ENCODE results near the gene ACOT8. TPM values are rescaled to one million over a fixed set of nuclear protein-coding genes. Genes with fewer than 3 reads are reported as not detected.

Gene ACOT8
- total RNA-seq, 1 experiment from 2014 or later = 38.1 TPM

- POLR2A ChIA-PET = interaction anchor here (0.7 to 1.5 kb wide), 2 partner anchors 39 to 93 kb away, joined by 4 read pairs; partner anchors contain the start of genes PCIF1 and ZSWIM1
- DNase-seq (ENCODE audit: low spot score) (no peak), ATAC-seq (no peak)
- Mint-ChIP-seq H3K9me3 (no peaks in the 10 kb centered on the region), H3K4me3 (no peak overlapping the region), H3K27me3 (ENCODE audit: low read depth) (no peaks in the 10 kb centered on the region), H3K4me1 (no peaks in the 10 kb centered on the region), H3K27ac (no peak overlapping the region), H3K36me3 (peaks cover 29% of the 10 kb centered on the region)
- TF ChIP-seq JUN (CRISPR knock-in tag; IDR thresholded peaks at IDR 0.05) (no peak), ZNF396 (CRISPR knock-in tag; IDR thresholded peaks at IDR 0.05; ENCODE audit: borderline replicate concordance) (no peak), CDX4 (CRISPR knock-in tag; IDR thresholded peaks at IDR 0.05; ENCODE audit: borderline replicate concordance) (no peak), GRHL2 (CRISPR knock-in tag; IDR thresholded peaks at IDR 0.05; ENCODE audit: insufficient replicate concordance, severe bottlenecking) (no peak), ERG (CRISPR knock-in tag; IDR thresholded peaks at IDR 0.05) (no peak), HMGA2 (CRISPR knock-in tag; IDR thresholded peaks at IDR 0.05) (no peak), MXD4 (CRISPR knock-in tag; IDR thresholded peaks at IDR 0.05; ENCODE audit: borderline replicate concordance) (no peak), ZNF671 (CRISPR knock-in tag; IDR thresholded peaks at IDR 0.05) (no peak), ATF6 (CRISPR knock-in tag; IDR thresholded peaks at IDR 0.05) (no peak), GTF2I (CRISPR knock-in tag; conservative IDR thresholded peaks at IDR 0.05) (no peak), ZNF317 (CRISPR knock-in tag; IDR thresholded peaks at IDR 0.05; ENCODE audit: borderline replicate concordance, low read depth) (no peak), ZNF138 (CRISPR knock-in tag; conservative IDR thresholded peaks at IDR 0.05) (no peak), SOX15 (CRISPR knock-in tag; IDR thresholded peaks at IDR 0.05) (no peak), AR (CRISPR knock-in tag; IDR thresholded peaks at IDR 0.05) (no peak)
- CTCF ChIA-PET = interaction anchor here (0.7 to 2.6 kb wide), 8 partner anchors 11 to 166 kb away, joined by 3 to 17 read pairs (median 4); partner anchors contain the start of genes CTSA, NEURL2 and ZSWIM1
These were observed 15.6 kb downstream of the ACOT8 start for GRCh38 chr20:45841407-45842129.

- DNase-seq (ENCODE audit: low spot score) (no peak), ATAC-seq (no peak; the same call in 1 of the 2 replicates)
- Mint-ChIP-seq H3K4me3 (no peak overlapping the region), H3K4me1 (no peaks in the 10 kb centered on the region; the same call in 1 of the 2 replicates), H3K27ac (no peak overlapping the region), H3K27me3 (ENCODE audit: low read depth) (no peaks in the 10 kb centered on the region), H3K36me3 (peaks cover 26% of the 10 kb centered on the region), H3K9me3 (no peaks in the 10 kb centered on the region)
- ChIA-PET POLR2A (interaction anchor here (0.7 to 1.5 kb wide), 2 partner anchors 40 to 94 kb away, joined by 4 read pairs; partner anchors contain the start of genes PCIF1 and ZSWIM1), CTCF (interaction anchor here (0.7 to 2.6 kb wide), 7 partner anchors 17 to 167 kb away, joined by 3 to 17 read pairs (median 4); partner anchors contain the start of gene ZSWIM1)
- TF ChIP-seq GRHL2 (CRISPR knock-in tag; IDR thresholded peaks at IDR 0.05; ENCODE audit: insufficient replicate concordance, severe bottlenecking) (no peak), KAT7 (CRISPR knock-in tag; IDR thresholded peaks at IDR 0.05; ENCODE audit: borderline replicate concordance) (no peak), ATF6 (CRISPR knock-in tag; IDR thresholded peaks at IDR 0.05) (no peak), ZNF232 (CRISPR knock-in tag; IDR thresholded peaks at IDR 0.05) (no peak), ZNF532 (CRISPR knock-in tag; IDR thresholded peaks at IDR 0.05; ENCODE audit: borderline replicate concordance) (no peak), RORB (CRISPR knock-in tag; IDR thresholded peaks at IDR 0.05) (no peak), NFATC4 (CRISPR knock-in tag; IDR thresholded peaks at IDR 0.05) (no peak), MXD4 (CRISPR knock-in tag; IDR thresholded peaks at IDR 0.05; ENCODE audit: borderline replicate concordance) (no peak), FOXJ3 (CRISPR knock-in tag; IDR thresholded peaks at IDR 0.05; ENCODE audit: borderline replicate concordance) (no peak)
These were observed 16.4 kb downstream of the ACOT8 start for GRCh38 chr20:45840700-45841198.
